WERI-Rb-1 (cell line): ENCODE measurements around the gene CEBPA.

Experiments used
- DNase-seq: peaks from one replicate; pipeline ENCODE4 v3.0.0-alpha.2; 2020
- H3K27ac ChIP-seq: fragments of 250-450 bp; sonication (Bioruptor Pico); 2 replicates; pipeline ENCODE4 v1.5.1; 2020; ENCODE audit warnings: mild to moderate bottlenecking, moderate library complexity
- H3K27me3 ChIP-seq: fragments of 250-450 bp; sonication (Bioruptor Pico); 2 replicates; pipeline ENCODE4 v1.5.1; 2021; ENCODE audit warnings: mild to moderate bottlenecking, low read depth, moderate library complexity; ENCODE audit not compliant: insufficient read depth, severe bottlenecking
- H3K36me3 ChIP-seq: fragments of 250-450 bp; sonication (Bioruptor Pico); 2 replicates; pipeline ENCODE4 v1.5.1; 2020; ENCODE audit warnings: mild to moderate bottlenecking, moderate library complexity
- H3K4me3 ChIP-seq: 2 replicates; pipeline ENCODE4 v1.5.1; 2011; ENCODE audit warnings: low read depth, mild to moderate bottlenecking, control low read depth, low read length
- H3K9me3 ChIP-seq: fragments of 250-450 bp; sonication (Bioruptor Pico); 2 replicates; pipeline ENCODE4 v1.5.1; 2021; ENCODE audit warnings: mild to moderate bottlenecking, moderate library complexity; ENCODE audit not compliant: severe bottlenecking
- CTCF ChIP-seq: IDR thresholded peaks from 2 replicates; pipeline ENCODE4 v1.5.1; 2011; ENCODE audit warnings: low read depth, mild to moderate bottlenecking, control low read depth, inconsistent platforms, low read length

Gene CEBPA

DNA sequence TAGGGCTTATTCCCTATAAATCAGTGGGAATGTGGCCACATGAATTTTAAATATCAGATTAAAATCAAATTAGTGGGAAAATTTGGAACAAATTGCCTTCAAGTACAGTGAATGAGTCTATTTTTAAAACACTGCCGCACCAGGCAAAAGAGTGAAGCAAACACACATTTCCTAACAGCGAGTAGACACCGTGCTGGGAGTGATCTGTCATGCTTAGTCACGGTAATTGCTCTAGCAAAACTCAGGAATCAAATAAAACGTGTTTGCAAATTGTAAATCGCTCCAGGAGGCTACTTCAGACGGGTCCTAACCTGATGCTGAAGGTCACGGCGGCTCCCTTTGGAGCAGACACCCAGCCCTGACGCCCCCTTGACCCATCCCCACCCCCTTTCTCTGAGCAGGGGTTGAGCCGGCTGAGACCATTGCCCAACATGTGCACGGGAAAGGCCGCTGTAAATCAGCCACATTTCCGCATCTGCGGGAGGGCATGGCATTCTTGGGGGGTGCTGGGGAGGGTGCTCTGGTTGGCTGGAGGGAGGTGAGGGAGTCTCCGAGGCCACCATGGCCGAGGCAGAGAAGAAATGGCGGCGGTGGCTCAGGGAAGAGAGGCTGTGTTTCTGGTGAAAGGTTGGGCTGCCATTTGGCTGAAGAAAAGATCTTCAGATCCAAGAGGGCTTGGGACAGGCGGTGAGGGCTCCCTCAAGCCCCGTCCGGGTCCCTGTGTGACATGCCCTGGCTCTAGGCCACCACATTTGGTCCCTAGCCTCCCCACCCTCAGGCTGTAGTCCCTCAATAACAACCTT lies 8.9 kb downstream of the CEBPA start:
- H3K9me3 ChIP-seq: peaks cover 10% of the 10 kb centered on the region
- H3K27ac ChIP-seq: peak overlapping the region; percentile 36
- no peaks in the 10 kb centered on the region for H3K36me3 ChIP-seq
- H3K4me3 ChIP-seq: peak overlapping the region; percentile 2; the same call in 1 of the 2 replicates
- DNase-seq: peak; percentile 35
- no peaks in the 10 kb centered on the region for H3K27me3 ChIP-seq
- TF ChIP-seq CTCF: no peak

- no peak for TF ChIP-seq CTCF
- peak overlapping the region; percentile 36 for H3K27ac ChIP-seq
These were observed 9.6 kb downstream of the CEBPA start for GRCh38 chr19:33292595-33293254.

GRCh38 chr19:33291623-33292534 lies 10.5 kb downstream of the CEBPA start:
- peaks cover 13% of the 10 kb centered on the region for H3K9me3 ChIP-seq
- no peak for DNase-seq
- H3K4me3 ChIP-seq: no peak overlapping the region
- H3K27ac ChIP-seq: no peak overlapping the region
- H3K27me3 ChIP-seq: no peaks in the 10 kb centered on the region
- no peaks in the 10 kb centered on the region for H3K36me3 ChIP-seq
- TF ChIP-seq CTCF: no peak

More at GRCh38 chr19:33292595-33293254, 9.6 kb downstream of the CEBPA start:
- Histone ChIP-seq H3K4me3 (no peak overlapping the region), H3K27me3 (no peaks in the 10 kb centered on the region), H3K36me3 (no peaks in the 10 kb centered on the region), H3K9me3 (peaks cover 12% of the 10 kb centered on the region)
- DNase-seq: peak; percentile 34

GRCh38 chr19:33290956-33291622 lies 11.2 kb downstream of the CEBPA start:
- H3K9me3 ChIP-seq: peaks cover 13% of the 10 kb centered on the region
- H3K36me3 ChIP-seq: no peaks in the 10 kb centered on the region
- no peak for TF ChIP-seq CTCF
- no peak overlapping the region for H3K27ac ChIP-seq
- H3K4me3 ChIP-seq: no peak overlapping the region
- H3K27me3 ChIP-seq: no peaks in the 10 kb centered on the region
- no peak for DNase-seq

DNA sequence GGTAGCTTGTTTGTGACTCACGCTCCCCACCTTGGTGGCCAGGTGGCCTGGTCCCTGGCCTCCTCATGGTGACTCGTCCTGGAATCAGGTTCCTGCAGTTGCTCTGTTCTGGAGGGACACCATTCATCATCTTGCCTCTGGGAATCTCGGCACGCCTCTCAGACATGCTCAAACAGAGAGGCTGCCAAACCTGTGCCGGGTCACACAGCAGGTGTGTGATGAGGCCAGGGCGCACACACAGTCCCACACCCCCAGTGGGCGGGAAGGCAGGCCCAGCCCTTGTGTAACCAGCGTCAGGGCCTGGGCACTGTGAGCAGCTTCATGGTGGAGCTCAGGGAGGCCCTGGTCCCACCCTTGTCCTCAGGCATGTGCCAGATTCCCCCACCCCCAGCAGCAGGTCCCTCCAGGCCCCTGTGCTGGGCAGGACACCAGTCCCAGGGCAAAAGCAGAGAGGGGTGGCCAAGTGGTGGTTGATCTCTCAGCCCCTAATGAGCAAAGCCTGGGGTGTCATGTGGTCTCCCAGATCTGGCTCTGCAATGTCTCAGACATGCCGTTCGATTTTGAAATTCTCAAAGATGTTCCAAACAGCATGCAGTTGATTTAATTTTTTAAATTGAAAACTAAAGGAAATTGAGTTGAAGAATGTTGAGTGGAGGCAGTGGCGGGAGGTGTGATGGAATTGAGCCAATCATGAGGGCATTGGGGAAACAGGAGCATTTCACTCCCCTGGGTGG lies 12.1 kb downstream of the CEBPA start:
- Histone ChIP-seq H3K9me3 (peaks cover 13% of the 10 kb centered on the region), H3K36me3 (no peaks in the 10 kb centered on the region), H3K4me3 (no peak overlapping the region), H3K27ac (no peak overlapping the region), H3K27me3 (no peaks in the 10 kb centered on the region)
- no peak for TF ChIP-seq CTCF
- DNase-seq: no peak
